GM06990 (cell line): ENCODE measurements around the gene ENAH.

Experiments used
- DNase-seq: peaks from one replicate; pipeline ENCODE4 v3.0.0-alpha.2; 2011; ENCODE audit not compliant: insufficient read length; ENCODE audit errors: extremely low read depth
- H3K27me3 ChIP-seq: replicated peaks from 2 replicates; pipeline ENCODE4 v1.6.0; 2011; ENCODE audit warnings: low read length; ENCODE audit not compliant: control insufficient read depth, insufficient read depth
- H3K36me3 ChIP-seq: 2 replicates; pipeline ENCODE4 v1.5.1; 2011; ENCODE audit warnings: low read length; ENCODE audit not compliant: control insufficient read depth, insufficient read depth
- H3K4me3 ChIP-seq: replicated peaks from 2 replicates; pipeline ENCODE4 v1.5.1; 2011; ENCODE audit warnings: low read depth, mild to moderate bottlenecking, control low read depth, low read length
- CTCF ChIP-seq: IDR thresholded peaks from 2 replicates; pipeline ENCODE4 v1.5.1; 2011; ENCODE audit warnings: low read length, control low read depth, mild to moderate bottlenecking, inconsistent platforms; ENCODE audit not compliant: insufficient read depth, poor library complexity, severe bottlenecking

The ENAH gene

GRCh38 chr1:225467193-225468020 lies 185.5 kb downstream of the ENAH start:
- peak overlapping the region; percentile 68 for H3K4me3 ChIP-seq
- no peak for TF ChIP-seq CTCF
- DNase-seq = peak; percentile 84
- H3K36me3 ChIP-seq = no peaks in the 10 kb centered on the region
- no peaks in the 10 kb centered on the region for H3K27me3 ChIP-seq

DNA sequence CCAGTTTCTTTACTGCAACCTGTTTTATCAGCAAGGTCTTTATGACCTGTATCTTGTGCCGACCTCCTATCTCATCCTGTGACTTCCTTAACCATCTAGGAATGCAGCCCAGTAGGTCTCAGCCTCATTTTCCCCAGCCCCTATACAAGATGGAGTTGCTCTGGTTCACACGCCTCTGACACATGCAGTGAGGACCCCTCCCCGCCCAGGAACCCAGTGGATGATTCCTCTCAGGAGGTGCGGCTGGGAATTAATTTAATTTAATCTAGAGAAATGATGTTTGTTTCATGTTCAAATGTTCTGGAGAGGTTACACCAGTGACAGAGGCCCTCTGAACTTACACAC lies 186.1 kb downstream of the ENAH start:
- H3K4me3 ChIP-seq = peak overlapping the region; percentile 40
- no peak for TF ChIP-seq CTCF
- no peaks in the 10 kb centered on the region for H3K36me3 ChIP-seq
- DNase-seq = no peak
- H3K27me3 ChIP-seq = no peaks in the 10 kb centered on the region

- Histone ChIP-seq H3K36me3 (no peaks in the 10 kb centered on the region), H3K27me3 (no peaks in the 10 kb centered on the region), H3K4me3 (no peak overlapping the region)
- DNase-seq = no peak
- TF ChIP-seq CTCF = no peak
Measured at GRCh38 chr1:225465793-225466517, 187.0 kb downstream of the ENAH start.

GRCh38 chr1:225464851-225465792 lies 187.8 kb downstream of the ENAH start:
- Histone ChIP-seq H3K36me3 (no peaks in the 10 kb centered on the region), H3K4me3 (no peak overlapping the region), H3K27me3 (no peaks in the 10 kb centered on the region)
- TF ChIP-seq CTCF = no peak
- no peak for DNase-seq

GRCh38 chr1:225462714-225463574 lies 190.0 kb downstream of the ENAH start:
- no peak overlapping the region for H3K4me3 ChIP-seq
- DNase-seq = no peak
- no peaks in the 10 kb centered on the region for H3K27me3 ChIP-seq
- no peaks in the 10 kb centered on the region for H3K36me3 ChIP-seq
- TF ChIP-seq CTCF = no peak
